ENCODE measurements around the gene LIX1L.

- no peak for TF ChIP-seq CTCF (IDR thresholded peaks at IDR 0.05)
- TF ChIP-seq EZH2 (IDR thresholded peaks at IDR 0.05): no peak
- no peak for TF ChIP-seq EZH2phosphoT487 (IDR thresholded peaks at IDR 0.05)
These were observed 22.1 kb downstream of the LIX1L start for GRCh38 chr1:145935708-145936107.
